ENCODE data around the gene PSG4.
"Not testable (repeated sequence)": the region's sequence is repeated elsewhere in the genome, so short reads cannot be mapped to it uniquely, and the experiment has no call there.

PSG4 gene

DNA sequence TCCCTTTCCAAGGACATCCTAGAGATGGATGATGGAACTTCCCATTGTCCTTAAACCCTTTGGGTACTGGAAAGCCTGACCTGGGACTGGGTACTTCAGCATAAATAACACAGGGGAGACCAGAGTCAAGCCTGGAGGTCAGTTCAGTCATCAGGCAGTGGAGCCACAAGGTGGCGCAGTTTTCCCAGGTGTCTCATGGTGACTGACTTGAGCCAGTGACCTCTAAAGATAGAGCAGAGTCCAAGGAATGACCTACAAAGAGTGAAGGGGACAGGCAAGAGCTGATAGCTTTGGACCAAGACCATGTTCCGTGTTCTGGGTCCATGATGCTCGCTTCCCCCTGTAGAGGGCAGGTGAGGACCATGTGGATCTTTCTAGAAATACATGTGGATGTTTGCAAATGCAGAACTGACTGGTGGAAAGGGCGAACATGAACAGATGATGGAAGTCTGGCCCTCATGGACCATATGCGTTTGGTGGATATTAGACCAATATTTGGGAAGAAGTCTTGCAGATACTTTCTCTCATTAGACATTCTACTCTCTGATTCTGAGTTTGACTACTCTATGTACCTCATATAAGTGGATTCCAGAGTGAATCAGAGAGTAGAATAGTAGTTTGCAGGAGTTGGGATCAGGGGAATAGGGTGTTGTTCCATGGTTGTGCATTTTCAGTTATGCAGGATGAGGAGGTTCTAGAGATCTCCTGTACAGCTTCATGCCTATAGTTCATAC is 6.6 kb downstream of the PSG4 start:
- DNase-seq (ENCODE audit: low spot score): not testable (repeated sequence)

GRCh38 chr19:43197666-43198397 is 7.6 kb downstream of the PSG4 start:
- not testable (repeated sequence) for DNase-seq (ENCODE audit: low spot score)

- not testable (repeated sequence) for DNase-seq (ENCODE audit: low spot score)
Measured at GRCh38 chr19:43194397-43194796, 11.0 kb downstream of the PSG4 start.

DNA sequence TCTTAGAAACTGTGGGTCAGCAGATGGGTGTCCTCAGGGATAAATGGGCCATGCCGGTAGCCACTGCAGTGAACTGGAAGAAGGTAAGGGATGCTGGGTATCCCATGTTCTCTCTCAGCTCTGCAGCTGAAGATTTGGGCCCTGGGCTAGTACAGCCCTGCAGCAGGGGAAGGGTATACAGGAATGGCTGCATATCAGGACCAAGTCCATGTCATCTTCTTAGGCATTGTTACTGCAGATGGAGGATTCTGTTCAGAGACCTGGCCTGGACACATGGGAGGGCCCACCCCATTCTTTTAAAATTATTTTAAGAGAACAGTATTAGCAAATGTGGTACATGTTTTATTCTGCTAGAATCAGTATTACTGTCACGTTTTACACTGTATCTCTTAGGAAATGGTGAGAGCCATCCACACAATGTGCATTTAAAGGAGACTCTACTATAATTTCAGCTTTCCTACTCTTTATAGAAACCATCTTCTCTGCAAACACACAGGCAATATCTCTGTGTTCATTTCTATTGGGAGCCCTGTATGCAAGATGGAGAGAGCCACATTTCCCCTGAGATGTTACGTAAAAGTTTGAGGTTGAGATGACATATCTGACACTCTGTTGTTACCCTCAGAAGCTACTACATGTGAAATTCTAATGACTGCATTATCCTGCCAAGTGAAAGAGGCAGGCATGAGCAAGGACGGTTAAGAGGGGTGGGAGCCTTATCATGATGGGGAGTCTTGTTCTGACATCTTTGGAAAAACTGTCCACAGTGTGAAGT is 12.9 kb downstream of the PSG4 start:
- DNase-seq (ENCODE audit: low spot score): not testable (repeated sequence)

- DNase-seq (ENCODE audit: low spot score): not testable (repeated sequence)
Measured at GRCh38 chr19:43188092-43188491, 17.3 kb downstream of the PSG4 start.

GRCh38 chr19:43186311-43186935 is 19.0 kb downstream of the PSG4 start, which contains the start of gene PSG5:
Gene PSG5 (minus strand): TSS chr19:43186536. CDS start chr19:43186405, 131 bp downstream.
- DNase-seq (ENCODE audit: low spot score): not testable (repeated sequence)

DNA sequence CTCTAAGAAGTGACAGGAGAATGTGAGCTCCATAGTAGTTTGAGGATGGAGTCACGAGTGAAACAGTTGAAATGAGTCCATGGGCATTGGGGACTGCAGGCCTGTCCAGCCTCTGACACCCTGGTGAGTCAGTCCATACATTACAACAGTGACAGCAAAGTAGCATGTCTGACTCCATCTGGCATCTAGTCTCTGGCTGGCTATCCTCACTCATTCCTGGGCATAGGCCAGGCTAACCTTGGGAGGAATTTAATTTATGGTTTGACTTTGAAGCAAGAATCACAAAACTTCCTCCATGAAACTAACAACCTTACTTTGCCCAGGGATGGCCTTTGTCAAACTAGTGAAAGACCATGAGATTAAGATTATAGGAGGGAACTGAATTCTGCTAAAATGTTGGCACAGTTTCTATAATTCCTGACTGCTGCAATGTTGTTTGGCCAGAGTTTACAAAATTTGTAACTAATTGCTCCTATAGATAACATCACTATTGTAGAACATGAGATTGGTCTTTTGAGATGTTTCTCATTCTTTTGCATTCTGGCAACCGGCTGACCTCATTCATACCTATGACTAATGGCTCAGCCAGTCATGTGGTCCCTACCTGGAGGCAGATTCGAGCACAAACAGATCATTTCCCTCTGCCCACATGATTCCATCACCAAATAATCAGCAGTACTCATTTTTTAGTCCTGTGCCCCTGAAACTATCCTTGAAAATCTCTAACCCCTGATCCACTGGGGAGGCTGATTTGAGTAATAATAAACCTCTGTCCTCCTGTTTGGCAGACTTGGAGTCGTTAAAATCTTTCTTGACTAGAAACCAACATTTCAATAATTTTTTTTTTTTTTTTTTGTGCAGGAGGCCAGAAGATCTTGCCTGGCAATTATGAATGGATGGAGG is 23.3 kb downstream of the PSG4 start:
- peak; percentile 77 for DNase-seq (ENCODE audit: low spot score)

DNA sequence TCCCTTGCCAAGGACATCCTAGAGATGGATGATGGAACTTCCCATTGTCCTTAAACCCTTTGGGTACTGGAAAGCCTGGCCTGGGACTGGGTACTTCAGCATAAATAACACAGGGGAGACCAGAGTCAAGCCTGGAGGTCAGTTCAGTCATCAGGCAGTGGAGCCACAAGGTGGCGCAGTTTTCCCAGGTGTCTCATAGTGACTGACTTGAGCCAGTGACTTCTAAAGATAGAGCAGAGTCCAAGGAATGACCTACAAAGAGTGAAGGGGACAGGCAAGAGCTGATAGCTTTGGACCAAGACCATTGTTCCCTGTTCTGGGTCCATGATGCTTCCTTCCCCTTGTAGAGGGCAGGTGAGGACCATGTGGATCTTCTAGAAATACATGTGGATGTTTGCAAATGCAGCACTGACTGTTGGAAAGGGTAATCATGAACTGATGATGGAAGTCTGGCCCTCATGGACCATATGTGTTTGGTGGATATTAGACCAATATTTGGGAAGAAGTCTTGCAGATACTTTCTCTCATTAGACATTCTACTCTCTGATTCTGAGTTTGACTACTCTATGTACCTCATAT is 25.8 kb downstream of the PSG4 start:
- DNase-seq (ENCODE audit: low spot score): not testable (repeated sequence)

GRCh38 chr19:43178577-43178976 is 26.9 kb downstream of the PSG4 start:
- DNase-seq (ENCODE audit: low spot score): not testable (repeated sequence)

DNA sequence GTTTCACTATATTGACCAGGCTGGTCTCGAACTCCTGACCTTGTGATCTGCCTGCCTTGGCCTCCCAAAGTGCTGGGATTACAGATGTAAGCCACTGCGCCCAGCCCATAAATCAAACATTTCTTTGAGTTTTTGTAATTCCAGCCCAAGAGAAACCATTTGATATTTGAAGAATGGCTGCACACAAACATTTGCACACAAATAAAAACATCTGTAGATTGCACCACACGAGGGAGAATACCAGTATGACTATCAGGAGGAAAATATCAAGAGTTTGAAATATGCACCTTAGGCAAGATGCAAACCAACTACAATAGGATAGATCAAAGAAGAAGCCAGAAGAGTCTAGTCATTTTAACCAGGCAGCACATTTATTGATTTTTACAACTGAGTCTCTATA is 39.5 kb downstream of the PSG4 start:
- DNase-seq (ENCODE audit: low spot score): not testable (repeated sequence)

DNA sequence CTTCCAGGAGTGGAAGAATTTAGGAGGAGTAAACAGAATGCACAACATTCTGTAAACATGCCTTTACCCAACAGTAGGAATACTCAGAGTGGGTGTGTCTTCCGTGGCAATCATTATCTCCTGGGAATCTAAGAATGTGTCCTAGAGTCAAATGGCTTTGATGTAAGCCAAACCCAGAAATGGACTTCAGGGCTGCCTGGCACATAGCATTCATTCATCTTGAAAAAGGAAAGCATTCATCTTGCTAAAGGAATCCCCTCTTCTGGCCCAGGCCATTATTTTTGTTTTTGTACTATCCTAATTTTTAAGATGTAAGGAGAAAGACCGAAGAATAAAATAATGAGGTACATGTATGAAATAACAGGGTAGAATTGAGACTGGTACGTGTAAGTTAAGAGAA is 42.3 kb downstream of the PSG4 start:
- not testable (repeated sequence) for DNase-seq (ENCODE audit: low spot score)

- not testable (repeated sequence) for DNase-seq (ENCODE audit: low spot score)
Measured at GRCh38 chr19:43162261-43162660, 43.2 kb downstream of the PSG4 start.

- no peak for DNase-seq (ENCODE audit: low spot score)
Measured at GRCh38 chr19:43152214-43152613, 53.2 kb downstream of the PSG4 start.

DNA sequence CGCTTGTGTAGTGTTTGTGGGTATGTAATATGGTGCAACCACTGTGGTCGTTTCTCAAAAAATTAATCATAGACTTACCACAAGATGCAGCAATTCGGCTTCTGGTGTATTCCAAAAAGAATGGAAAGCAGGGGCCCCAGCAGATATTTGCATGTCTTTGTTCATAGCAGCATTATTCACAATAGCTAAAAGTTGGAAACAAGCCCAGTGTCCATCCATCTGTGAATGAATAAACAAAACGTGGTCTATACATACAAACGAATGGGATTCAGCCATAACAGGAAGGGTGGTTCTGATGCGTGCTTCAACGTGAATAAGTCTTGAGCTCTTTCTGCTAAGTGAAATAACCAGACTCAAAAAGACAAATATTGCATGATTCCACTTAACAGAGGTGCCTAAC is 55.6 kb downstream of the PSG4 start:
- not testable (repeated sequence) for DNase-seq (ENCODE audit: low spot score)

DNA sequence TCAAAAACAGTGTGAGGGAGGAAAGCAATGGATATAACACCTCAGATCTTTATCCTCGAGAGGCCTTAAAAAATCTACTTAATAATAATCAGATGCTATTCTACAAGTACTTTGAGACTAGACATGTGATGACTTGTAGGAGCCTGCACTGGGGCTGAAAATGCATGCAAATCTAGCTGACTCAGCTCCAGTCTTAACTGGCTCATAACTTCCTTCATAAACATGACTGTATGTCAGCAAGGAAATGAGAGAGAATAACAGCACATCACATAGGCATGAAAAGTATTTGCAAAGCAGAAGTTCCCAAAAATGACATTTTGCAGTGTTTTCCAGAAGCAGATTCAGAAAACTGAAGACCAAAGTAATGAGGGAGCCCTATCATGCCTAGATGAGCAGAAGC is 57.2 kb downstream of the PSG4 start:
- DNase-seq (ENCODE audit: low spot score): no peak
